Upper lobe of right lung (tissue), 1 donor: ENCODE measurements around the gene MACF1. TPM values are rescaled to one million over a fixed set of nuclear protein-coding genes. Genes with fewer than 3 reads are reported as not detected.

Source experiments
- ATAC-seq: fragments of 200-7000 bp; cut with Tn5 transposase; one replicate; pipeline ENCODE4 v1.9.1; 2020; ENCODE audit warnings: mild to moderate bottlenecking, moderate library complexity
- DNase-seq: peaks from one replicate; pipeline ENCODE4 v3.0.0-alpha.2; 2020
- H3K27ac ChIP-seq: fragments of 200-600 bp; one replicate; pipeline ENCODE4 v1.8.0; 2022
- H3K27me3 ChIP-seq: fragments of 200-600 bp; one replicate; pipeline ENCODE4 v1.8.0; 2022; ENCODE audit warnings: mild to moderate bottlenecking
- H3K36me3 ChIP-seq: fragments of 200-600 bp; one replicate; pipeline ENCODE4 v1.8.0; 2022
- H3K4me1 ChIP-seq: fragments of 200-600 bp; one replicate; pipeline ENCODE4 v1.8.0; 2022
- H3K4me3 ChIP-seq: fragments of 200-600 bp; one replicate; pipeline ENCODE4 v1.8.0; 2022; ENCODE audit warnings: mild to moderate bottlenecking
- H3K9me3 ChIP-seq: fragments of 200-600 bp; one replicate; pipeline ENCODE4 v1.8.0; 2022
- intact Hi-C: fragments of 100-400 bp; cut with DNase I; formaldehyde crosslinking; loops from one replicate; pipeline ENCODE4 v1.11.0; 2022
- total RNA-seq: library from RNA; stranded (reverse); fragmentation: NEBNext Ultra II Directional; extraction: Animal tissue kit (Norgen Biotek cat#: 25700); gene quantifications from one replicate; pipeline ENCODE4 v1.2.1, GENCODE V29; 2021
- TF ChIP-seq, protein P1 (sequence below): fragments of 200-600 bp; IDR thresholded peaks from one replicate; pipeline ENCODE4 v1.8.0; 2022; ENCODE audit warnings: antibody characterized with exemption
- donor health status: DM: no; HTN: yes; CAD: no; lungs with severe emphysema.

MACF1 gene
- total RNA-seq, 1 donor from 2014 or later: 814 TPM

DNA sequence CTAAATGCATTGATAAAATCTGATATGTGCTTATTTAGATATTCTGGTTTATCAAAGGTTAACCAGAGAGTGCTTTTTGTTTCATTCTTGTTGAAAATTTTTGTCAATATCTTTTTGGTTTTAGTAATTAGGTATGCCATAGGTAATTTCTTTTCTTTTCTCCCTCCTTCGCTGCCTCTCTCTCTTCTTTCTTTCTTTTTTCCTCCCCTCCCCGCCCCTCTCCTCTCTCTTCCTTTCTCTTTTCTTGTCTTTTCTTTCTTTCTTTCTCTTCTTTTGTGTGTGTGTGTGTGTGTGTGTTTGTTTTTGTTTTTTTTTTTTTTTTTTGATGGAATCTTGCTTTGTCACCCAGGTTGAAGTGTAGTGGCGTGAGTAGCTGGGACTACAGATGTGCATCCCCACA lies 14.4 kb upstream of the MACF1 start:
- Histone ChIP-seq H3K36me3 (no peaks in the 10 kb centered on the region), H3K4me3 (no peak overlapping the region), H3K4me1 (peaks cover 73% of the 10 kb centered on the region), H3K9me3 (no peaks in the 10 kb centered on the region), H3K27me3 (no peaks in the 10 kb centered on the region), H3K27ac (no peak overlapping the region)
- TF ChIP-seq, protein P1, sequence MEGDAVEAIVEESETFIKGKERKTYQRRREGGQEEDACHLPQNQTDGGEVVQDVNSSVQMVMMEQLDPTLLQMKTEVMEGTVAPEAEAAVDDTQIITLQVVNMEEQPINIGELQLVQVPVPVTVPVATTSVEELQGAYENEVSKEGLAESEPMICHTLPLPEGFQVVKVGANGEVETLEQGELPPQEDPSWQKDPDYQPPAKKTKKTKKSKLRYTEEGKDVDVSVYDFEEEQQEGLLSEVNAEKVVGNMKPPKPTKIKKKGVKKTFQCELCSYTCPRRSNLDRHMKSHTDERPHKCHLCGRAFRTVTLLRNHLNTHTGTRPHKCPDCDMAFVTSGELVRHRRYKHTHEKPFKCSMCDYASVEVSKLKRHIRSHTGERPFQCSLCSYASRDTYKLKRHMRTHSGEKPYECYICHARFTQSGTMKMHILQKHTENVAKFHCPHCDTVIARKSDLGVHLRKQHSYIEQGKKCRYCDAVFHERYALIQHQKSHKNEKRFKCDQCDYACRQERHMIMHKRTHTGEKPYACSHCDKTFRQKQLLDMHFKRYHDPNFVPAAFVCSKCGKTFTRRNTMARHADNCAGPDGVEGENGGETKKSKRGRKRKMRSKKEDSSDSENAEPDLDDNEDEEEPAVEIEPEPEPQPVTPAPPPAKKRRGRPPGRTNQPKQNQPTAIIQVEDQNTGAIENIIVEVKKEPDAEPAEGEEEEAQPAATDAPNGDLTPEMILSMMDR: no peak
- no peak for DNase-seq
- intact Hi-C loops: loop anchor here (10.0 kb wide), 1 partner anchor 65 kb away; no protein-coding TSS in a partner anchor
- no peak for ATAC-seq

DNA sequence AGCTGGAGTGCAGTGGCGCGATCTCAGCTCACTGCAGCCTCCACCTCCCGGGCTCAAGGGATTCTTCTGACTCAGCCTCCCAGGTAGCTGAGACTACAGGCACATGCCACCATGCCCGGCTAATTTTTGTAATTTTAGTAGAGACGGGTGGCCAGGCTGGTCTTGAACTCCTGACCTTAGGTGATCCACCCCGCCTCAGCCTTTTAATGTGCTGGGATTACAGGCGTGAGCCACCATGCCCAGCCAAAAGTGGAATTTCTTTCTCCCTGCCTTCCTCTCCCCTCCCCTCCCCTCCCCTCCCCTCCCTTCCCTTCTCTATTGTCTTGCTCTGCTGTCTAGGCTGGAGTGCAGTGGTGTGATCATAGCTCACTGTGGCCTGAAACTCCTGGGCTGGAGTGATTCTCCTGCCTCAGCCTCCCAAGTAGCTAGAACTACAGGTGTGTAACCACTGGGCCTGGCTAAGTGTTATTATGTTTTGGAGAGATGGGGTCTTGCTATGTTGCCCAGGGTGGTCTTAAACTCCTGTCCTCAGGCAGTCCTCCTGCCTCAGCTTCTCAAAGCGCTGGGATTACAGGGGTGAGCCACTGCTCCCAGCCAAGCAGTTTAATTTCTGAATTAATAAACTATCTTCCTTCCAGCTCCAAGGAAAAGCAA lies 10.0 kb upstream of the MACF1 start:
- TF ChIP-seq, protein P1: no peak
- no peaks in the 10 kb centered on the region for H3K9me3 ChIP-seq
- intact Hi-C loops: loop anchor here (10.0 kb wide), 1 partner anchor 60 kb away; no protein-coding TSS in a partner anchor
- no peaks in the 10 kb centered on the region for H3K36me3 ChIP-seq
- ATAC-seq (no peak), DNase-seq (no peak)
- H3K27ac ChIP-seq: peak overlapping the region; percentile 24
- H3K4me1 ChIP-seq: peaks cover 77% of the 10 kb centered on the region
- no peak overlapping the region for H3K4me3 ChIP-seq
- H3K27me3 ChIP-seq: no peaks in the 10 kb centered on the region

DNA sequence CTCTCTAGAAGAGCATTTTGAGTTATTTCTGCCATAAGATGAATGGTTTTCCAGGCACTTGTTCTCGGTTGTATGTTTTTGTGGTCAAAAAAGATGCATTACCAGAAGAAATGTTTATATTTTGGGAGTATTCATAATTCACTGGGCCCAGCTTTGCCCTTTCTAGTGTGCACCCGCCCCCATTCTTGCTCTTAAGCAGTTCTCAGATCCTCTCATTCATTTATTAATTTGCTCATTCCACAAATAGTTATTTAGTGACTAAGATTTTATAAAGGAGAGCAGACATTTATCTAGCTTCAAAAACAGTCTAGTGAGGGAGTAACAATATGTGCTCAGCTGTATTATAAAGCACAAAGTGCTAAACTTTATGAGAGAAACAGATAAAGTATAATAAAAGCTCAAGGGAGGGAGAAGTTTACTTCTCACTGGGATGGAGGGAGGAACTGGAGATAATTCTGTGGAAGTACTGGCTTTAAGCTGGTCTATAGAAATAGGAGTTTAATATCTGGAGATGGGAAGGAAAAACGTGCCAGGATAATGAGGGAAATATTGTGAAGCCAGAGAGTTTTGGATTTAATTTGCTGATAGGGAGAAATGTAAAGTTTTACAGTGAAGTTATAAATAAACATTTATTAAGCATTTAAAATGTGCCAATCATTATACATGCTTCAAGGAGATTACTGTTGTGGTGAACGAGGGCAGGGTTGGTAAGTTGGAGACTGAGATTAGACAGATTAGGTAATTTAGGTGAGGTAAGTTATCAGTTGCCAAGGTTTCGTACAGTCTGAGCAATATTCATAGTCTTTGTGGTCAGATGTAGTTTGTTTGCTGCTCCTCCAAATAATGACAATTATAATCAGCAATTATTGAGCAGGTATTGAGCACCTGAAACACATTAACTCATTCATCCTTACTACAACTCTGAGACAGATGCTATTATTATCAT lies 9.1 kb upstream of the MACF1 start:
- intact Hi-C loops: loop anchor here (10.0 kb wide), 1 partner anchor 59 kb away; no protein-coding TSS in a partner anchor
- no peaks in the 10 kb centered on the region for H3K36me3 ChIP-seq
- H3K4me3 ChIP-seq: no peak overlapping the region
- TF ChIP-seq, protein P1: no peak
- H3K4me1 ChIP-seq: peaks cover 69% of the 10 kb centered on the region
- peak overlapping the region; percentile 24 for H3K27ac ChIP-seq
- ATAC-seq (no peak), DNase-seq (no peak)
- H3K9me3 ChIP-seq: no peaks in the 10 kb centered on the region
- no peaks in the 10 kb centered on the region for H3K27me3 ChIP-seq

DNA sequence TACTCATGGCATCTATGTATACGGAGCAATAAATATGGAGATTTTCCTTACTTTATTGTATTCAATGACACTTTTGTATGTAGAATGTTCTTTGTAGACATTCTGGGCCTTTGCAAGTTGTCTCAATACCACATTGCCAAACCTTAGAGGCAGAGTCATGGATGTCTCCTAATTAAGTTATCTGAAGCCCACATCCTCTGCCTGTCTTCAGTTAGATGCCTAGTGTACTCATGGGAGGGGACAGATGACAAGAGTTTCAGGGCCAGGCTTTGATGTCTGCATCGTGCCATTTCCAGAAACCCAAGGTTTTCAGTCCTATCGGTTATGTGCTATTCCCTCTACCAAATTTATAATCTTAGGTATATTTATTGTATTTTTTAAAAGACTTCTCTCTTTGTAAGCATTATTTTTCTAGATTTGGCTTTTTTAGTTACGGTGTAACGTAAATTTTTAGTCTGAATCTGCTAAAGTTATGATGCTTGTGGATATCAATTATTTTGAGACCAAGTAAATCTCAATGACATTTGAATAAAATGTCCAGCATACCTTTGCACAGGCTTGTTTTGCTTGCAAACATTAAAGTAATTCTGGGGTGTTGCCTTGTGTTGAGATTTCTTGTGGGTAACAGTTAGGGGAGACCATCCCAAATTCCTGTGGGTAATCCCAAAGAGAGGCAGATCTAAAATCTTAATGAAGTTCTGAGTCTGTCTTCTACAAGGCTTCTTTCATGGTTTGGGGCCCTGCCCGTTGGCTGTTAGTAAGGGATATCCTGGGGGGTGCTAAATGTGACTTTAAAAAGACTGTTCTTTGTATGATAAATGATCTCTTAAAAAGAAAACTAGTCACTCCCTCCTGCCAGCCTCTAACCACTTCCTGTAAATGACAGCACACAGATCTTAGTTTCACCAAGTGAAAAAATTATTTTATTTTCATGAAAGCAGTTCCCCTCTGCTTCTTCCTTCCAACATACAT lies 8.0 kb upstream of the MACF1 start:
- H3K4me1 ChIP-seq: peaks cover 58% of the 10 kb centered on the region

More for the DNA sequence above, 8.0 kb upstream of the MACF1 start:
- DNase-seq (no peak), ATAC-seq (peak; percentile 50)
- Histone ChIP-seq H3K27ac (peak overlapping the region; percentile 24), H3K36me3 (no peaks in the 10 kb centered on the region), H3K27me3 (no peaks in the 10 kb centered on the region), H3K9me3 (no peaks in the 10 kb centered on the region), H3K4me3 (no peak overlapping the region)
- TF ChIP-seq, protein P1: no peak
- intact Hi-C loops: loop anchor here (10.0 kb wide), 1 partner anchor 58 kb away; no protein-coding TSS in a partner anchor
